ENCODE data around the gene CSN3.

Gene CSN3

DNA sequence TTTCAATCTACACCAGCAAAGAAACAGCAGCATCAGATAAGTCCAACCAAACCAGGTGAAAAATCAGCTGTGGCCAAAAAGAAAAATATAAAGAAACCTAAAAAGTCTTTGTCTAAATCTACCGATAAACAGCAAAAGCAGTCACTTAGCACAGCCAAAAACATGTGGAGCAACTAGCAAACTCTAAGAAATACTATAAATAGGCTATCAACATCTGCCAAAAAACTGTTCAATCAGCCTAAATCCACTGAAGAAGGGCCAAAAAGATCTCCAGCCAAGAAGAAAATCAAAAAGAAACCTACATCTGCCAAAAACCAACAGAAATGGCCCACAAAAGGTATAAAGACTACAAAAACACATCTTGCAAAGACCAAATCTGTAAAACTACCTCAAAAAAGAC lies 55.7 kb downstream of the CSN3 start:
- no peak for DNase-seq

- no peak for DNase-seq
These were observed 57.2 kb downstream of the CSN3 start for GRCh38 chr4:70299643-70300042.

GRCh38 chr4:70300215-70300614 lies 57.8 kb downstream of the CSN3 start:
- DNase-seq: no peak

Data from activated T-cell treated with anti-CD3 and anti-CD28 coated beads for 4 hours (primary cell).